IMR-90 (cell line): ENCODE results near the gene SERPINB10.

ENCODE experiments used
- BHLHE40 ChIP-seq: fragments of 150-350 bp; IDR thresholded peaks from 2 replicates; pipeline ENCODE4 v1.6.1; 2016; ENCODE audit warnings: mild to moderate bottlenecking, low read depth, low read length
- CEBPB ChIP-seq: IDR thresholded peaks from 2 replicates; pipeline ENCODE4 v1.6.1; 2012; ENCODE audit warnings: low read depth, low read length, improper control_type of control experiment
- CTCF ChIP-seq: conservative IDR thresholded peaks from 2 replicates; pipeline ENCODE4 v1.5.1; 2012; ENCODE audit warnings: mild to moderate bottlenecking, low read depth, low read length, improper control_type of control experiment
- FOS ChIP-seq: fragments of 150-350 bp; IDR thresholded peaks from 2 replicates; pipeline ENCODE4 v1.6.1; 2016; ENCODE audit warnings: low read depth, low read length
- MXI1 ChIP-seq: IDR thresholded peaks from 2 replicates; pipeline ENCODE4 v1.6.1; 2012; ENCODE audit warnings: low read depth, mild to moderate bottlenecking, low read length, moderate library complexity, borderline replicate concordance
- NFE2L2 ChIP-seq: fragments of 150-350 bp; IDR thresholded peaks from 2 replicates; pipeline ENCODE4 v1.6.1; 2016; ENCODE audit warnings: low read depth, mild to moderate bottlenecking, low read length
- POLR2A ChIP-seq: IDR thresholded peaks from 2 replicates; pipeline ENCODE4 v1.6.1; 2012; ENCODE audit warnings: mild to moderate bottlenecking, low read depth, low read length
- RAD21 ChIP-seq: IDR thresholded peaks from 2 replicates; pipeline ENCODE4 v1.6.1; 2012; ENCODE audit warnings: low read length, improper control_type of control experiment
- RFX5 ChIP-seq: IDR thresholded peaks from 2 replicates; pipeline ENCODE4 v1.8.0; 2012; ENCODE audit warnings: low read depth, mild to moderate bottlenecking, low read length, moderate library complexity

GRCh38 chr18:63889626-63890025 lies 18.1 kb upstream of the SERPINB10 start:
- no peak for TF ChIP-seq CTCF
- no peak for TF ChIP-seq BHLHE40
- no peak for TF ChIP-seq POLR2A
- TF ChIP-seq RFX5 = no peak
- no peak for TF ChIP-seq MXI1
- no peak for TF ChIP-seq FOS
- no peak for TF ChIP-seq RAD21
- TF ChIP-seq NFE2L2 = no peak
- no peak for TF ChIP-seq CEBPB
